Peyer's patch (tissue), 4 donors: ENCODE data around the gene MIEN1. TPM values are rescaled to one million over a fixed set of nuclear protein-coding genes. Genes with fewer than 3 reads are reported as not detected.
"Not testable (repeated sequence)": the region's sequence is repeated elsewhere in the genome, so short reads cannot be mapped to it uniquely, and the experiment has no call there.

Experiments
- DNase-seq, 3 donors: peaks; one replicate each; pipeline ENCODE4 v3.0.0-alpha.2; 2017 to 2019
- H3K27ac ChIP-seq, 4 donors: fragments of 200-600 bp; sonication (generic); one replicate each; pipeline ENCODE4 v1.5.1; 2016 to 2019
- H3K27me3 ChIP-seq, 2 donors: fragments of 200-600 bp; sonication (generic); one replicate each; pipeline ENCODE4 v1.5.1; 2019
- H3K36me3 ChIP-seq, 3 donors: fragments of 200-600 bp; sonication (generic); one replicate each; pipeline ENCODE4 v1.5.1; 2016 to 2019
- H3K4me1 ChIP-seq, 4 donors: fragments of 200-600 bp; sonication (generic); one replicate each; pipeline ENCODE4 v1.5.1; 2016 to 2019
- H3K4me3 ChIP-seq, 4 donors: fragments of 200-600 bp; sonication (generic); 1 replicate in 3 of 4; 2 replicates in 1 of 4; pipeline ENCODE4 v1.5.1; 2016 to 2019; ENCODE audit warnings: mild to moderate bottlenecking in 1 of 4
- H3K9me3 ChIP-seq, 4 donors: fragments of 200-600 bp; sonication (generic); one replicate each; pipeline ENCODE4 v1.5.1; 2016 to 2019; ENCODE audit warnings: mild to moderate bottlenecking in 1 of 4
- POLR2A ChIP-seq, 2 donors: fragments of 450-650 bp; IDR thresholded peaks; one replicate each; pipeline ENCODE4 v1.5.1; 2017; ENCODE audit warnings: antibody characterized with exemption in 2 of 2, mild to moderate bottlenecking in 2 of 2, moderate library complexity in 2 of 2
- total RNA-seq, 4 donors: library from RNA; depleted of rRNA; stranded (reverse); fragments of >200 nt; gene quantifications; one replicate each; pipeline ENCODE4 v1.1.0, GENCODE V29; 2016
- TF ChIP-seq, protein P1 (sequence below), 6 experiments: fragments of 450-650 bp in 4 of 6; fragments of 200-600 bp in 2 of 6; sonication (generic) in 1 of 6; IDR thresholded peaks; one replicate each; pipeline ENCODE4 v1.5.1; 2017 to 2019; ENCODE audit warnings: antibody characterized with exemption in 6 of 6, mild to moderate bottlenecking in 3 of 6, moderate library complexity in 1 of 6

MIEN1 gene
- total RNA-seq, 4 donors from 2014 or later, result 44.6 to 74.9 (median 57.9) TPM

DNA sequence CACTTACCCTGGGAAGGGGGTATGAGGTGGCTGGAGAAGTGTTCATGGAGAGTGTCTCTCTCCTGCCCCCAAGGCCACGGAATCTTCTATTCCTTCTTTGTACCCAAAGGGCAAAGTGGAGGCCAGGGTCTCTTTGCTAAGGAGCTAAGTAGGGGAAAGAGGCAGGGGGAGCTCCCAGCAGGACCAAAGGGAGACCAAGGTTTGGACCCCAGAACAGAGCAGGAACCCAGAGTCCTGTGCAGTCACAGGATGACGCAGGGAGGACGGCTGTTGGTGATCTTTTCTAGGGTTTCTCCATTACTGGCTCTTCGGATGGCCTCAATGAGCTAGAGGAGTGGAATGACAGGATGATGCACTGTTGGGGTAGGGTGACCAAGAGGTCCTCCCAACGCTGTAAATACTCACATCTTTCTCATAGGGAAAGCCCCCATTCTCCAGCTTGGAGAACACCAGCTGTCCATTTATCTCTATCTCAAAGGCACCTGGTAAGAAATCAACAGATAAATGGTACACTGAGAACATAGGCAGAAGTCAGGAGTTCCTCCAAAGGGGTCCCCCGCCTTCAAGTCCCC, 966 bp downstream of the MIEN1 start:
- Histone ChIP-seq H3K4me3 (peak overlapping the region in 3 of 4 donors; percentile 68 to 86 (median 75)), H3K27ac (peak overlapping the region in 3 of 4 donors; percentile 85 to 91 (median 88)), H3K27me3 (no peaks in the 10 kb centered on the region), H3K36me3 (peaks cover 0 to 46% (median 0%) of the 10 kb centered on the region in 3 donors), H3K9me3 (no peaks in the 10 kb centered on the region), H3K4me1 (peaks cover 0 to 11% (median 5%) of the 10 kb centered on the region in 4 donors)
- DNase-seq, result no peak
- no peak for TF ChIP-seq POLR2A (IDR thresholded peaks at IDR 0.05)
- TF ChIP-seq, protein P1, sequence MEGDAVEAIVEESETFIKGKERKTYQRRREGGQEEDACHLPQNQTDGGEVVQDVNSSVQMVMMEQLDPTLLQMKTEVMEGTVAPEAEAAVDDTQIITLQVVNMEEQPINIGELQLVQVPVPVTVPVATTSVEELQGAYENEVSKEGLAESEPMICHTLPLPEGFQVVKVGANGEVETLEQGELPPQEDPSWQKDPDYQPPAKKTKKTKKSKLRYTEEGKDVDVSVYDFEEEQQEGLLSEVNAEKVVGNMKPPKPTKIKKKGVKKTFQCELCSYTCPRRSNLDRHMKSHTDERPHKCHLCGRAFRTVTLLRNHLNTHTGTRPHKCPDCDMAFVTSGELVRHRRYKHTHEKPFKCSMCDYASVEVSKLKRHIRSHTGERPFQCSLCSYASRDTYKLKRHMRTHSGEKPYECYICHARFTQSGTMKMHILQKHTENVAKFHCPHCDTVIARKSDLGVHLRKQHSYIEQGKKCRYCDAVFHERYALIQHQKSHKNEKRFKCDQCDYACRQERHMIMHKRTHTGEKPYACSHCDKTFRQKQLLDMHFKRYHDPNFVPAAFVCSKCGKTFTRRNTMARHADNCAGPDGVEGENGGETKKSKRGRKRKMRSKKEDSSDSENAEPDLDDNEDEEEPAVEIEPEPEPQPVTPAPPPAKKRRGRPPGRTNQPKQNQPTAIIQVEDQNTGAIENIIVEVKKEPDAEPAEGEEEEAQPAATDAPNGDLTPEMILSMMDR (IDR thresholded peaks at IDR 0.05), result no peak

DNA sequence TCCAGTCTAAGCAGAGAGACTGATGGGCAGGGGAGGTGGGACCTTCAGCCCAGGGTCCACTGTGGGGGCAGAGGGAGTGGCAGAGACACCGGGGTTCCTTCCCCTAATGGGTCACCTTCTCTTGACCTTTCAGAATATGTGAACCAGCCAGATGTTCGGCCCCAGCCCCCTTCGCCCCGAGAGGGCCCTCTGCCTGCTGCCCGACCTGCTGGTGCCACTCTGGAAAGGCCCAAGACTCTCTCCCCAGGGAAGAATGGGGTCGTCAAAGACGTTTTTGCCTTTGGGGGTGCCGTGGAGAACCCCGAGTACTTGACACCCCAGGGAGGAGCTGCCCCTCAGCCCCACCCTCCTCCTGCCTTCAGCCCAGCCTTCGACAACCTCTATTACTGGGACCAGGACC, 2.8 kb downstream of the MIEN1 start:
- H3K27ac ChIP-seq, result no peak overlapping the region
- no peak overlapping the region for H3K4me3 ChIP-seq
- no peak for DNase-seq
- peaks cover 0 to 61% (median 0%) of the 10 kb centered on the region in 3 donors for H3K36me3 ChIP-seq
- no peak for TF ChIP-seq POLR2A (IDR thresholded peaks at IDR 0.05)
- TF ChIP-seq, protein P1 (IDR thresholded peaks at IDR 0.05), result no peak
- peaks cover 0 to 11% (median 5%) of the 10 kb centered on the region in 4 donors for H3K4me1 ChIP-seq
- H3K27me3 ChIP-seq, result no peaks in the 10 kb centered on the region
- H3K9me3 ChIP-seq, result no peaks in the 10 kb centered on the region

- no peak overlapping the region for H3K4me3 ChIP-seq
- peaks cover 0 to 11% (median 5%) of the 10 kb centered on the region in 4 donors for H3K4me1 ChIP-seq
- DNase-seq, result no peak
- peaks cover 0 to 68% (median 0%) of the 10 kb centered on the region in 3 donors for H3K36me3 ChIP-seq
- no peaks in the 10 kb centered on the region for H3K9me3 ChIP-seq
- no peaks in the 10 kb centered on the region for H3K27me3 ChIP-seq
- no peak overlapping the region for H3K27ac ChIP-seq
- TF ChIP-seq POLR2A (IDR thresholded peaks at IDR 0.05), result no peak
- TF ChIP-seq, protein P1 (IDR thresholded peaks at IDR 0.05), result no peak
Observed at GRCh38 chr17:39726617-39727016, 3.7 kb downstream of the MIEN1 start.

- H3K9me3 ChIP-seq, DNase-seq, H3K4me3 ChIP-seq, H3K27ac ChIP-seq, H3K27me3 ChIP-seq: not testable (repeated sequence)
- H3K36me3 ChIP-seq, result peaks cover 0 to 72% (median 0%) of the 10 kb centered on the region in 3 donors
- H3K4me1 ChIP-seq, result peaks cover 0 to 11% (median 5%) of the 10 kb centered on the region in 4 donors
Observed at GRCh38 chr17:39725923-39726322, 4.4 kb downstream of the MIEN1 start.

GRCh38 chr17:39724731-39725130, 5.6 kb downstream of the MIEN1 start:
- Histone ChIP-seq H3K36me3 (peaks cover 0 to 80% (median 0%) of the 10 kb centered on the region in 3 donors), H3K4me1 (peaks cover 0 to 10% (median 3%) of the 10 kb centered on the region in 4 donors), H3K4me3 (no peak overlapping the region), H3K9me3 (no peaks in the 10 kb centered on the region), H3K27me3 (no peaks in the 10 kb centered on the region), H3K27ac (no peak overlapping the region)
- TF ChIP-seq, protein P1 (IDR thresholded peaks at IDR 0.05), result no peak
- TF ChIP-seq POLR2A (IDR thresholded peaks at IDR 0.05), result no peak
- DNase-seq, result no peak

- Histone ChIP-seq H3K36me3 (peaks cover 0 to 84% (median 0%) of the 10 kb centered on the region in 3 donors), H3K4me3 (no peak overlapping the region)
- no peak for DNase-seq
Observed at GRCh38 chr17:39722965-39723848, 7.1 kb downstream of the MIEN1 start.

More at GRCh38 chr17:39722965-39723848, 7.1 kb downstream of the MIEN1 start:
- Histone ChIP-seq H3K9me3 (no peaks in the 10 kb centered on the region), H3K4me1 (no peaks in the 10 kb centered on the region), H3K27ac (no peak overlapping the region), H3K27me3 (no peaks in the 10 kb centered on the region)
- TF ChIP-seq, protein P1 (IDR thresholded peaks at IDR 0.05), result no peak
- TF ChIP-seq POLR2A (IDR thresholded peaks at IDR 0.05), result no peak
